ENCODE results near the gene USF1.
"Not testable (repeated sequence)": the region's sequence is repeated elsewhere in the genome, so short reads cannot be mapped to it uniquely, and the experiment has no call there.

USF1 gene

DNA sequence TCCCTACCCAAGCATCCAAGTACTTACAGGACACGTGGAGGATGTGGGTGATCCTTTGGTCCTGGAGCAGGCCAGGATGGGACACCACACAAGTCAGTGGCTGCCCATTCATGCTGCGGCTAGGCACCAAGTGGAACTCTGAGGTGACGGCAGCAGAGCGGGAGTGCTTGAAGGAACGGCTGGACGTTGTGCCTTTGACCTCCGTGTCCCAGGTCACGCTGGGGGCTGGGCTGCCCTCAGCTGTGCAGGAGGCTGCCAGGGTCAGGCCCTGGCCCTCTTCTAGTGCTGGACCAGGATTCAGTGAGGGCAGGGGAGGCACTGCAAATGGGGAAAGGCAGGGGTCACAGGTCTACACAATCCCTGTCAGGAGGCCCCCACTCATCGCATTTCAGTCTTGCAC is 31.6 kb upstream of the USF1 start:
- no peak for DNase-seq (ENCODE audit: low read depth)

DNA sequence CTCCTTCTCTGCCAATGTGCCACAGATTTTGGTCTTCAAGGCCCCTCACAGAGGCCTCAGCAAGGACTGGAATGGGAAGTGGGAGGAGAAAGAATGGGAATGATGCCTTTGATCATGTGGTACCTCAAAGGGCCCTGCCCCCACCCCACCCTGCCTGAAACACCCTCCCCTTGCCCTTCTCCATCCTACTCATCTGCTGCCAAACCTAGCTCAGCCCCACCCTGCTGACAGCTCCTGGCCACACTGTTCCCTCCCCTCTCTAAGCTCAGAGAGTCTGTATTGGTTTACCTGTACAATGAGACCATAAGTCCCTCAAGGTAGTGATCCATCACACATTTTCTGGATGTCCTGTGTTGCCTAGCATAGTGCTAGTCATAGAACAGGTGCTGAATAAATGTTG is 30.6 kb upstream of the USF1 start:
- DNase-seq (ENCODE audit: low read depth), result no peak

DNA sequence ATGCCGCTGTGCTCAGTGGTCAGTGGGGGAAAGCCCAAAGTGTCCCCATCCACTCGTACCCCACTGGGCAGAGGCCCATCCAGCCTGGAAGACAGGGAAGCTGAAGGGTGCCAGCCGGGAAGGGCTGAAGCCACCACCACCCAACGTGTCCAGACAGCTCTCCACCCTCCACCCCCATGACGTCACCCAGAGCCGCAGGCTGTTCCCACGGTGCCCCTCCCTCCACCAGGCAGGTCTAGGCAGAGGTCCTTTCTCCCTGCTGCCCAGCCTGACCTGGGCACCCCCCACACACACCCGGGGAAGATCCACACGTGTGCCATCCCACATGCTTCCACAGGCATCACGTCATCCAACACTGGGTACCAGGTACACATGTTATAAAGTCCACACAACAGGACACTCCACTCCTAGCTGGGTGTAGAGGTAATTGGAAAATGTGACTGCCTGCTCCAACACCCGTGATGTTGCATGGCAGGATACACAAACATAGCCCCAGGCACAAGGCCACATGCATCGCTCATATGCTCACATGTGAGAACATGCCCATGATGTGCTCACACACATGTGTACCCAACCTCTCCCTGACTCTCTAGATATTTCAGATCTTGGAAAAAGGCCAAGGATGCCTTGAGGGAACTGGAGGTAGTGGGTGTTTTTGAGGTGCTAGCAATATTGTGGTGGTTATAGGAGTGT is 29.0 kb upstream of the USF1 start:
- no peak for DNase-seq (ENCODE audit: low read depth)

DNA sequence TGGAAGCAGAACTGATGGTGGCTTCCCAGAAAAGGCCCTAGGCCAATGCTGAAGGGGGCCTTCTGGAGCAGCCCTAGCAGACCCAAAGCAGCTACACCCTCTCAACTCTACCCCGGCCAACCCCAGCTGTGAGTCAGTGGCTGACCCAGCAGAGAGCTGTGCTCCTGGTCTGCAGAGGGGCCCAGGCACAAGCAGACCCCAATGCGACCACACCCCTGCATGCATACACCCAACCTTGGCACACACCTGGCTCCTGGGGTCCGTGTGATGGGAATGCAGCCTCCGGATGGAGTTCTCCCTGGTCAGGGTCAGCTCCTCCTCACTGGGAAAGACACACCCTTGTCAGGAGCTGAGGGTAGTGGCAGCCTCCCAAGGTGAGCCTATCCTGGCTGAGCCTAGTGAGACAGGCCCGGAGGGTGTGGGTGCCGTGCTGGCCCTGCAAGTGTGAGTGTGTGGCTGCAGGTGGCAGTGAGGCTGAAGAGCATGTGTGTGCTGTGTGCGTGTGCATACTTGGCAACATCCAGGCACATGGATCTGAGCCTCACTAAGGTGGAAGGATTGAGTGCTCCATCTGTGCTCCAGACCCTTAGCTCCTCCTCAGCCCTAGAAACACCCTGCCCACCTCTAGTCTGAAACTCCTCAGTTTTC is 27.8 kb upstream of the USF1 start:
- no peak for DNase-seq (ENCODE audit: low read depth)

DNA sequence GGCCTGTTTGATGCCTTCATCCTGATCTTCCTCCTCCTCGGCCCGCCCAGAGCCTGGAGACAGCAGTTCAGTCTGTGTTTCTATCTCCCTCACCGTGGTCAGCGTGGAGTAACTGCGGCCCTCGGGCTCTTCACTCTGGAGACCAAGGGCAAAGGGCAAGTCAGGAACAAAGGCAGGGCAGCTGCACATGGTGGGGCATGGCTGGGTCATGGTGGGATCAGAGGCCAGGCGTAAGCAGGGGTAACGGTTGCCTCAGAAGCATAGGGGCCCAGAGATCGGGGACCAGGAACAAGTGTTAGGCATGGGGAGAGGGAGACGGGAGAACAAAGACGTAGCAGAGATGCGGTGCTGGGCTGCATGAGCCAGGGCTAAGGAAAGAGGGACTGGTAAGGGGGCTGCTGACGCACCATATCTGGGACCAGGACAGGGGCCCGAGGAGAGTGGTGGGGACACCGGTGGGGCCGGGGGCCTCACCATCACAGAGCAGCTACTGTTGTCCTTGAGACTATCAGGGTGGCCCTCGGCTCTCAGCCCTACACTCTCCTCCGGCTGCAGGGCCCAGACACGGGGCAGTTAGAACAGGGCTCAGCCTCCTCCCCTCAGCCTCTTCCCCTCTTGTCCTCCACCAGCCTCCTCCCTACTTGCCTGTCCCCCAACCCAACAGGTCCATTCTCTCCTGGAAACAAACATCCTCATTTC is 27.1 kb upstream of the USF1 start:
- DNase-seq (ENCODE audit: low read depth), result no peak

DNA sequence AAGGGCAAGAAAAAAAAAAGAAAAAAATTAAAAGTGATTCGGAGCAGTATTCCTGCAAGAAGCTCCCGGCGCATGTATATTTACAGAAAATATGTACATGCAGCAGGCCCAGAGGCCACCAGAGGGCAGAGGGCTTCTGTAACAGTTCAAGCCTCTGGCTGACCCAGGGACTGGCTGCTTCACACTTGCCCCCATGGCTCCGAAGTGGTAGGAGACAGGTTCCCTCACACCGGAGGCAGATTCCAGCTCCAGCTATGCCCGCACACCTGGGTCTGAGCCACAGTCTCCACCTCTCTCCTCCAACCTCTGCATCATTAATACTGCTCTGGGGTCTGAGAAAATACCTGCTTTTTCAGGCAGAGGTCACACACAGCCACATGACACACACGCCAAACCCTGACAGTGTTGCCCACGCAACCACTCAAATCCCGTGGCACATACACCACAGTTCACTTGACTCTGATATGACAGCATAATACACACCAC is 26.2 kb upstream of the USF1 start:
- peak; percentile 40 for DNase-seq (ENCODE audit: low read depth)

DNA sequence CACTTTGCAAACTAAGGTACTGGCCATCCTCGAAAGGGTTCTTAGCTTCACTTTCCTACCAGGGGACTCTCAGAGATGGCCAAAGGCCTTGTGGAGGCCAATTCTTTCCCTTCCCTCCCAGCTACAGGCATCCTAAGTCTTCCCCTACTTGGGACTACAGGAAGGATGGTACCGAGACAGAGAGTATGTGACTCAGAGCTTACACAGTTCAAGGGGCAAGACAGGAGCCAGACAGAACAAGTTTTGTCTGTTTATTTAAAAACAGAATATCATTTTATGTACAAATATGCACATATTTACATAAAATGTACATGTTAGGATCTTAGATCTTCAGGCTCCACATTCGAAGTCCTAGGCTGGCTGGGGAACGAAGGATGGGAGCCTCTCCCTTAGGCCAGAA is 25.0 kb upstream of the USF1 start:
- DNase-seq (ENCODE audit: low read depth), result no peak

DNA sequence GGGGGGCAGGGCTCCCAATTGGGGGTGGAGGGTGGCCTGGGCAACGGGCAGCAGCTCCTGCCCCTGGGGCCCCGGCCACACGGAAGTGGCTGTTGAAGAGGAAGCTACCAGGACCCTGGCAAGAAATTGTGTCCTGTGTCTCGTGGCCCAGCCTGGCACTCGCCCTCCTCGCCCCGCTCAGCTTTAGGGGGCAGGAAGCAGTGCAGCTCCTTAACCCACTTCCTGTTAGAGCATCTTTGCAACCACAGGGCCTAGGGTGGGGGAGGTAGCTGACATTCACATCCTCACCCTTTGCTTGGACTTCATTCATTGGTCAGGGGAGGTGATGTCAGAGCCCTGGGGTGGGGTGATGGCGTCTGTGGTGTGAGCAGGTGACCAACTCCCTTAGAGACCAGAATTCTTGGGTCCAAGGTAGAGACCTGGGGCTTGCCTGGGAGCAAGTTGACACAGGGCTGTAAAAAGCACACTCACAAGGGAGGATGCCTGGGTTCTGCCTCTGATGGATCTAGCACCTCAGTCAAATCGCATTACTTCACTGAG is 24.0 kb upstream of the USF1 start, which contains the start of gene ARHGAP30:
Gene ARHGAP30 (minus strand): TSS at position 161 of the 540 bp plus-strand sequence. CDS start 267 bp downstream, outside the sequence.
- DNase-seq (ENCODE audit: low read depth), result peak; percentile 98

DNA sequence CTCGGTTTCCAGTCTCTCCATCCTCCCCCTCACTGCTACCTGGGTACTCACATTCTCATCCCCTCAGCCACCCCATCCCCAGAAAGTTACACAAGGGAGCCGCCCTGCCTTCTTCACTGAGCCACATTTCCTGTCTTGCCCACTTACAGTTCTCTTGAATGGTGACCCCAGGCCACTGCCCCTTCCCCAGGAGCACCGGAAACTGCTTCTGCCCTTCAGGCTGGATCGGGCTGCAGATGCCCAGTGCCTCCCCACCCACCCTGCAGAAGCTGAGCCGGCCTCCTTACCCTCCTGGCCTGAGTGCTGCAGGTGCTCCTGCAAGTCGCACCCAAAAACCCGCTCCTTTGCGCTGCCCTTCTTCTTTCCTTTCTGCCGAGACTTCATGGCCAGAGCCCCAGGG is 23.5 kb upstream of the USF1 start:
- no peak for DNase-seq (ENCODE audit: low read depth)

DNA sequence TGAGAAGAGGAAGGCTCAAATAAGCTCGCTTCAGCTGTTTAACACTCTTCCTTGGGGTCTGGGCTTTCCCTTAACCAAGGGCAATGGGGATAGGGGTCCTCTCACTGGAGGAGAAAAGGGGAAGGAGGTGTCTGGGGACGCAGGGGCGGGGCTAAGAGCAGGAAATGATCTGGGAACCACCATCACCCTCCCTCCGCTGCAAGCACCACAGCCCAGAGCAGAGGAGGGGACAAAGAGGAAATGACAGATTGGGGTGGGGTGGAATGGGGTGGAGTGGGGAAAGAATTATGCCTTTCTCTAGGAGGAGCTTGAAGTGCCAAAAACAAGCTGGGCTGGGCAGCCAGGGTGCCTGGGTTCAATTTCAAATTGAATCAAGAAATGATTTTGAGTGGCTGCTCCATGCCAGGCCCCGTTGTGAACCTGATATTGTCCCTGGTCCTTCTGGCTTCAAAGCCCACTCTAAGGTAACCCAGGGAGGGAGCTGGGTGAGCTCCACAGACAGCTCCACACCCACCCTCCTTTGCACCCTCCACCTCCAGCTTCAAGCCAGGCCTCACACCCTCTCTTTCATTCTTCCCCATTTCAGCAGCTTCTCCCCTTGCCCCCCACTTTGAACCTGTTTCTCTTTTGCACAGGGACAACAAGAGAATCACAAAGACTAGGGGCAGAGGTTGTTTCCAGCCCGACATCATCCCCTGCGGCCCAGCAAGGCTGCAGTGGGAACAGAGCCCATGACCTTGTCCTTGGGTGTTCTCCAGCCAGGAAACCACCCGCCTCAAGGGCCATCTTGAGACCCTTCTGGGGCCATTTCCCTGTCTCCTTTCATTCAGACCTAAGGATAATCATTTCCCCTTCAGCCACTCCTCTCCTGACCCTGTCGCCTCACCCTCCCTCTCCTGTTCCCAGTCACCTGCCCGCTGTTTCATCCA is 22.8 kb upstream of the USF1 start:
- DNase-seq (ENCODE audit: low read depth), result peak; percentile 72

DNA sequence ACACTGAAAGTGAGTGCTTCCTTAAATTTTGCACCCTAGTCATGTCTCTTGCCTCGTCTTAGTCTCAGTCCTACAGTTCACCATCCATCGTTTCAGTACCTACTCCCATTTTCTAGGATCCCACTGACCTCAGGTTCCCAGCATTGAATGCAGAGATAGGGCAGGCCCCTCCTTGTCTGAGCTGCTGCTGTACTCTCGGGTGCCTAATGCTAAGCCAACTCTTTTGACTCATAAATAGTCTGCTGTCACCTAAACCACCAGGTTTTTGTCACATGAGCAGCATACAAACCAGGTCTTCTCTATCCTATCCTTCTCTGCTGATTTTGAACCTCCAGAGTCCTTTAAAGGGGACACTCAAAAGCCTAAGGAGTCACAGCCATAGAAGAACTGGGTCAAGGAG is 20.9 kb upstream of the USF1 start:
- DNase-seq (ENCODE audit: low read depth), result no peak

DNA sequence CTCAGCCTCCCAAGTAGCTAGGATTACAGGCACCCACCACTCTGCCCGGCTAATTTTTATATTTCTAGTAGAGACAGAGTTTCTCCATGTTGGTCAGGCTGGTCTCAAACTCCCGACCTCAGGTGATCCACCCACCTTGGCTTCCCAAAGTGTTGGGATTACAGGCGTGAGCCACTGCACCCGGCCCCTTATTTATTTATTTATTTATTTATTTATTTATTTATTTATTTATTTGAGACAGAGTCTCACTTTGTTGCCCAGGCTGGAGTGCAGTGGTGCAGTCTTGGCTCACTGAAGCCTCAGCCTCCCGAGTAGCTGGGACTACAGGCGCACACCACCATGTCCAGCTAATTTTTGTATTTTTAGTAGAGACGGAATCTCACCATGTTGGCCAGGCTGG is 19.9 kb upstream of the USF1 start:
- DNase-seq (ENCODE audit: low read depth), result not testable (repeated sequence)

DNA sequence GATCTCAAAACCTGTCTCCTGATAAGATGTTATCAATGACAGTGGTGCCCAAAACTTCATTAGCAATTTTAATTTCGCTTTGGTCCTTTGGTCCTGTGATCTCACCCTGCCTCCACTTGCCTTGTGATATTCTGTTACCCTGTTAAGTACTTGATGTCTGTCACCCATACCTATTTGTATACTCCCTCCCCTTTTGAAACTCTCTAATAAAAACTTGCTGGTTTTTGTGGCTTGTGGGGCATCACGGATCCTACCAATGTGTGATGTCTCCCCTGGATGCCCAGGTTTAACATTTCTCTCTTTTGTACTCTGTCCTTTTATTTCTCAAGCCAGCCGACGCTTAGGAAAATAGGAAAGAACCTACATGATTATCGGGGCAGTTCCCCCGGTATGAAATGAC is 18.2 kb upstream of the USF1 start:
- not testable (repeated sequence) for DNase-seq (ENCODE audit: low read depth)

DNA sequence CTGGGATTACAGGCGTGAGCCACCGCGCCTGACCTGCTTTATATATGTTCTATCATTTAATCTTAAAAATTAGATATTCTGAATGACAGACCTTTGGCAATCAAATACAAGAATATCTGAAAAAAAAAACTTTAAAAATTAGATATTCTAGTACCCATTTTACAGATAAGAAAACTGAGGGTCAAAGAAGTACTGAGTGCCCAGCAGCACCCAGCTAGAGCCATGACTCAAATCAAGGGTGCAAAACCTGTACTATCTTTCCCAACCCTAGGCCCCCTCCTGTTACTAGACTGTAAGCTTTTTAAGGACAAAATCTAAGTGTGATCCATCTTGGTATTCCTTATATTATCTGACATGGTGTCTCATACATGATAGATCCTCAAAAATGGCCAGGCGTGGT is 15.6 kb upstream of the USF1 start:
- no peak for DNase-seq (ENCODE audit: low read depth)

DNA sequence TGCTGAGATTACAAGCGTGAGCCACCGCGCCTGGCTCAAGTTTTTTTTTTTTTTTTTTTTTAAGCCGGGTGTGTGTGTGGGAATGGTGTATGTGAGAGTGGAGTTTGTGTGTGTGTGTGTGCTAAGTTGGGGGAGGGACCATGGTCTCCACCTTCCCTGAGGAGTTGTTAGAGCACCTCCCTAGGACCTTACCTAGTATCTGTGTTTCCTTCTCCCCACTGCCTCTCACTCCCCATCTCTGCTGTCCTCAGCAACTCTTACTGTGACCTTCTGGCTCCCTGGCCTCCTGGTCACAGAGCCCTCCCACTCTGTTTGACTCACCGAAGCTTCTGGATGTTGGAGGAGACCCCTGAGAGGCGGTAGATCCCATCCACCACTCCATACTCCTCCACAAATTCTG is 13.5 kb upstream of the USF1 start:
- DNase-seq (ENCODE audit: low read depth), result no peak

DNA sequence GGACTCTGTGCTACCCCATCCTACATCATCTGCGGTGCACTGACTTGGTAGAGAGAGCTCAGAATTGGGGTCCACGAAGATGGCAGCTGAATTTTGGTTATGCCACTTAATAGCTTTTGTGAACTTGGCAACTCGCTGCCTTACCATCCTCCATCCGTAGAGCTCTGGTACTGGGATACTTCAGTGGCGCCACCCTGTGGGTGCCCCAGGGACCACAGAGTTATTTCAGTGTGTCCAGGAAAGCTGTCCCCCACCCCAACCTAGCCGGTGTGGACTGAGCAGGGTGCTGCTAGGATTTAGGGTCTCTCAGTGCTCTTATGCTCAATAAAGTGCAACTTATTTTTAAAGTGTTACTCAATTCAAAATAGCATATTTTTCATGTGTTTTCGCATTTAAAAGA is 9.0 kb upstream of the USF1 start:
- DNase-seq (ENCODE audit: low read depth), result no peak

DNA sequence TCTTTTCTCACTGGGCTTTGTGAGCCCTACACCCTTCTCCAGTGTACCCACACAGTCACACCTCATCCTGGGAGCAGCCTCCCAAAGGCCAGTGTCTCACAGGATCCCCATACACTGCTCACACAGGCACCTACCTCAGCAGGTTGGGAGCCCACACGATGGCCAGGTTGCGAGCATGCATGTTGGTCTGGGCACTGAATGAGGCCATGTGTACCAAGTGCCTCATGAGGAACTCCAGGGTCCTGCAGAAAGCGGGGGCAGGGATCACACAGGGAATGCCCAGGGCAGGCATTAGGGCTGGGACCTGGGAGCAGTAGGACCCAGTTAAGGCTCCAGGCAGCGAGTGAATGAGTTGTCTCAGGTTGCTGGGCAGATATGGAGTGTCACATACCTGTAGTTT is 8.5 kb upstream of the USF1 start:
- DNase-seq (ENCODE audit: low read depth), result no peak

DNA sequence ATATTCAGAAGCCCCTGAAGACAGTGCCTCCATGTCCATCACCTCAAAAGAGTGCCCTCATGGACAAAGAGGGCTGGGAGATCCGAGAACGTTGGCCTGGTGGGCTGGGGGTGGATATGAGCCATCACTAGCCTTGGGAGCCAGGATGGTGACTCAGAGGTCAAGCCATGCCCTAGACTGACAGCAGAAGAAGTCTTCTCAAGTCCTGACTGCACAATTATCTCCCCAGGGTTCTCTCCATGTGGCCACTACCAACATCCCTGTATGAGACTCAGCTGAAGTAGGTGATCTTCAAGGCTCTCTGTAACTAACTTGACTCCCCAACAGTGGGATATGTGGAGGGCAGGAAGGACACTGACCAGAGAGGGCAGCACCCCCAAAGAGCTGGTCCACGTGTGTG is 7.1 kb upstream of the USF1 start:
- no peak for DNase-seq (ENCODE audit: low read depth)

DNA sequence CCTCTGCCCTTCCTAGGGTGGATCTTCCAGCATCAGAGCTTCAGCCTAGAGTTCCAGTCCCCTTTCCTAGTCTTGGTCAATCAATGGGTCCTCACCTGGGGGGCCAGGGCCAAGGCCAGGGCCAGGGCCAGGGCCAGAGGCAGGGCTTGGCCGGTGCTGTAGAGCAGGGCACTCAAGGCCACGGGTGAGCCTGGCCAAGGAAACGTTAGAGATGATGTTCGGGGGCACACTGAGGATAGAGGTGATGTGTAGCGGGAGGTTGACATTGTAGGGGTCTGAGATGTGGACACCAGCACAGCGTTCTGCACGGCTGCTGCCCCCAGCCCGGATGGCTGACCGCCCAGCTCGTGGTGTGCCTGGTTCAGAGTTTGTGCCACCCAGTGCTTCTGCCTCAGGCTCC is 5.4 kb upstream of the USF1 start:
- no peak for DNase-seq (ENCODE audit: low read depth)

DNA sequence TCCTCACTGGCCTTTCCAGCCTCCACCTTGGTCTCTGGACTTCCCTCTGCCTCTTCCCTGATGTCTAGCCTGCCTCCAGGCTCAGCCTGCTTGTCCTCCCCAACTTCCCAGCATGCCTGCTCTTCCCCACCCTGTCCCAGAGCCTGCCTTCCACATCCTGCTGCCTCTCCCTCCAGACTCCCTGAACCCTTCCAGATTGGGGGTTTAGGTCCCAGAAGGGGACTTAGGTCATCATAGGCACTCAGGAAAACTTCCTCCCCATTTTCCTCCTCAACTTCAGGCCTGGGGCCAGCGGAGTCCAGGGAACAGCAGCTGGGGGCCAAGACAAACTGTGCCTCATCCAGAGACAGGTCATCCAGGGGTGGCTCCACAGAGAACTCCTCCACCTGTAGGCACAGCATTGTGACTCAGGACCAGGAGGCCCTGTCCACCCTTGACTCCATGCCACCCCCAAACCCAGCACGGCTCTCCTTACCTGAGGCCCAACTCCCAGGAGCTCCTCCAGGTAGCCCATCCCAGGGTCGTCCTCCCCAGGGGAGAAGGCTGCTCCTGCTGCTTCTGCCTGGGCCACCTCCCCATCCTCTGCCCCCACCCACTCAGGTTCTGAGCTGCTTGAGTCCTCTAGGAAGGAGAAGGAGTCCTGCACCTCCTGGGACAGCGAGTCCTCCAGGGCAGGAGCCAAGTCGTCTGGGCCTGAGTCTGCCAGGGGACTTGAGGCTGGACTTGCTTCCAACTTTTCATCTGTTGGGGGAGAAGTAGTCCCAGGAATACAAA is 3.4 kb upstream of the USF1 start:
- DNase-seq (ENCODE audit: low read depth), result no peak

Data from CMK (cell line).